Gastrocnemius medialis (tissue), 4 donors: ENCODE results near the gene SDC1. TPM values are rescaled to one million over a fixed set of nuclear protein-coding genes. Genes with fewer than 3 reads are reported as not detected.
"Not testable (repeated sequence)": the region's sequence is repeated elsewhere in the genome, so short reads cannot be mapped to it uniquely, and the experiment has no call there.

ENCODE experiments used
- ATAC-seq, 2 donors: fragments of 150-250 bp; one replicate each; pipeline ENCODE4 v1.9.1; 2016
- DNase-seq, 2 donors: peaks; one replicate each; pipeline ENCODE4 v3.0.0-alpha.2; 2019
- H3K27ac ChIP-seq, 4 donors: fragments of 200-600 bp; sonication (generic); 1 replicate in 1 of 4; 2 replicates in 3 of 4; pipeline ENCODE4 v1.5.1; 2016 to 2018; ENCODE audit warnings: mild to moderate bottlenecking in 2 of 4, moderate library complexity in 1 of 4
- H3K27me3 ChIP-seq, 3 donors: fragments of 200-600 bp; sonication (generic) in 2 of 3; 1 replicate in 1 of 3; 2 replicates in 2 of 3; pipeline versions ENCODE4 v1.5.1 to v1.6.0; 2016 to 2019; ENCODE audit warnings: mild to moderate bottlenecking in 1 of 3, moderate library complexity in 1 of 3
- H3K36me3 ChIP-seq, 2 donors: fragments of 200-600 bp; sonication (generic) in 1 of 2; one replicate each; pipeline ENCODE4 v1.5.1; 2017 to 2018
- H3K4me1 ChIP-seq, 2 donors: fragments of 200-600 bp; sonication (generic) in 1 of 2; one replicate each; pipeline ENCODE4 v1.5.1; 2016 to 2017; ENCODE audit warnings: mild to moderate bottlenecking in 2 of 2
- H3K4me3 ChIP-seq, 4 donors: fragments of 200-600 bp; sonication (generic) in 3 of 4; 1 replicate in 1 of 4; 2 replicates in 3 of 4; pipeline ENCODE4 v1.5.1; 2016 to 2019; ENCODE audit warnings: mild to moderate bottlenecking in 2 of 4
- H3K9me3 ChIP-seq, 3 donors: fragments of 200-600 bp; sonication (generic) in 2 of 3; 1 replicate in 1 of 3; 2 replicates in 2 of 3; pipeline ENCODE4 v1.5.1; 2016 to 2019
- CTCF ChIP-seq, 5 experiments: fragments of 450-650 bp in 3 of 5; fragments of 200-600 bp in 2 of 5; sonication (generic) in 2 of 5; IDR thresholded peaks in 4 of 5; conservative IDR thresholded peaks in 1 of 5; 1 replicate in 4 of 5; 2 replicates in 1 of 5; pipeline ENCODE4 v1.5.1; 2016 to 2019; ENCODE audit warnings: antibody characterized with exemption in 5 of 5, mild to moderate bottlenecking in 3 of 5, moderate library complexity in 3 of 5
- POLR2A ChIP-seq, 2 donors: fragments of 450-650 bp; IDR thresholded peaks; one replicate each; pipeline ENCODE4 v1.6.1; 2017; ENCODE audit warnings: antibody characterized with exemption in 2 of 2, mild to moderate bottlenecking in 2 of 2, moderate library complexity in 2 of 2
- in situ Hi-C, 4 donors: fragments of 200-750 bp; cut with MboI; loops; one replicate each; pipeline versions ENCODE4 v1.15.0 to v1.8.0; 2017; ENCODE audit warnings: low sequenced_read_pairs in 4 of 4
- intact Hi-C: fragments of 100-400 bp; cut with DNase I; formaldehyde crosslinking; loops from one replicate; pipeline ENCODE4 v1.15.1; 2023; ENCODE audit warnings: low total_unique reads
- total RNA-seq, 4 donors: library from RNA; depleted of rRNA; stranded (reverse); fragments of >200 nt; gene quantifications; one replicate each; pipeline versions ENCODE4 v1.1.0 to v1.2.3, GENCODE V29; 2016

Gene SDC1
- total RNA-seq, 4 donors from 2014 or later = 0.41 to 1.2 (median 1.2) TPM; not detected in 1

- no peak for ATAC-seq
These were observed 27.7 kb downstream of the SDC1 start for GRCh38 chr2:20197192-20197591.

GRCh38 chr2:20196657-20197161 is 28.2 kb downstream of the SDC1 start:
- no peak for TF ChIP-seq CTCF (IDR thresholded peaks at IDR 0.05 in 4 of 5, conservative IDR thresholded peaks at IDR 0.05 in 1 of 5)
- TF ChIP-seq POLR2A (IDR thresholded peaks at IDR 0.05) = no peak
- no peak overlapping the region for H3K27ac ChIP-seq
- no peaks in the 10 kb centered on the region for H3K9me3 ChIP-seq
- in situ Hi-C loops (no loop called here), intact Hi-C loops (no loop called here)
- ATAC-seq = no peak
- H3K4me1 ChIP-seq = no peaks in the 10 kb centered on the region
- H3K36me3 ChIP-seq = no peaks in the 10 kb centered on the region
- no peak for DNase-seq
- H3K4me3 ChIP-seq = no peak overlapping the region
- no peaks in the 10 kb centered on the region for H3K27me3 ChIP-seq

More at GRCh38 chr2:20197192-20197591, 27.7 kb downstream of the SDC1 start:
- Histone ChIP-seq H3K27me3 (no peaks in the 10 kb centered on the region), H3K27ac (no peak overlapping the region), H3K4me1 (no peaks in the 10 kb centered on the region), H3K36me3 (no peaks in the 10 kb centered on the region), H3K9me3 (no peaks in the 10 kb centered on the region), H3K4me3 (no peak overlapping the region)
- in situ Hi-C loops (no loop called here), intact Hi-C loops (no loop called here)
- TF ChIP-seq POLR2A (IDR thresholded peaks at IDR 0.05) (no peak), CTCF (IDR thresholded peaks at IDR 0.05 in 4 of 5, conservative IDR thresholded peaks at IDR 0.05 in 1 of 5) (no peak)
- no peak for DNase-seq

GRCh38 chr2:20196053-20196656 is 28.8 kb downstream of the SDC1 start:
- no peak for ATAC-seq
- Histone ChIP-seq H3K36me3 (no peaks in the 10 kb centered on the region), H3K9me3 (no peaks in the 10 kb centered on the region), H3K4me3 (no peak overlapping the region), H3K27me3 (no peaks in the 10 kb centered on the region), H3K4me1 (no peaks in the 10 kb centered on the region), H3K27ac (no peak overlapping the region)
- no peak for DNase-seq
- in situ Hi-C loops (no loop called here), intact Hi-C loops (no loop called here)
- no peak for TF ChIP-seq CTCF (IDR thresholded peaks at IDR 0.05 in 4 of 5, conservative IDR thresholded peaks at IDR 0.05 in 1 of 5)
- no peak for TF ChIP-seq POLR2A (IDR thresholded peaks at IDR 0.05)

DNA sequence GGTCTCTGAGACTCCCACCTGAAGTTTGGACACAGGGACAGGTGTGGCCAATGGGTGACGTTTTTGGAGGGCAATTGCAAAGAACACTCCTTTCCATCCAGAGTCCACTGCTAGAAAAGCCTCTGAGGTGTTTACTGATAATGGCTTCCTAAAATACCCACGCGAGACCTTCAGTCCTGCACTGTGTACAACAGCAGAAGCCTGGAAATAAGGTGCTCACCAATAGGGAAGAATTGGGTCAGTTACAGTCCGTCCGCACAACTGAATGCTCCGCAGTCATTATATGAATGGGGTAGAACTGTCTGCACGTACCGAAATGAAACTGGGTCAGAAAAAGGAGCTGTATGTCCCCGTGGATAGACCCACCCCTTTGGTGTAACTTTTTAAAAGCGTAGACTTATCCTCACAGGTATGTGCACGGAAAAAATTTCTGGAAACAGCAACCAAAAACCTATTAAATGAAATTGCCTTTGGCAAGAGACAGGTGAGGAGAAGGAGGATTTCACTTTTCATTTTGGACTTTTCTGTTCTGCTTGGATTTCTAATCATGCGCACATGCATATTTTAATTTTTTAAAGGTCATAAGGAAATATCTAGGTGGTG is 29.4 kb downstream of the SDC1 start:
- intact Hi-C loops = no loop called here
- H3K27me3 ChIP-seq = no peaks in the 10 kb centered on the region
- DNase-seq = no peak
- H3K36me3 ChIP-seq = no peaks in the 10 kb centered on the region
- ATAC-seq = no peak
- no peaks in the 10 kb centered on the region for H3K4me1 ChIP-seq
- no peak for TF ChIP-seq POLR2A (IDR thresholded peaks at IDR 0.05)
- no peak overlapping the region for H3K4me3 ChIP-seq
- H3K9me3 ChIP-seq = no peaks in the 10 kb centered on the region
- H3K27ac ChIP-seq = no peak overlapping the region
- in situ Hi-C loops = no loop called here

GRCh38 chr2:20195016-20195411 is 29.9 kb downstream of the SDC1 start:
- H3K9me3 ChIP-seq, ATAC-seq, H3K27ac ChIP-seq, intact Hi-C loops, DNase-seq, H3K27me3 ChIP-seq, H3K36me3 ChIP-seq, H3K4me1 ChIP-seq, H3K4me3 ChIP-seq, in situ Hi-C loops: not testable (repeated sequence)
